WTC11 (cell line): Measurements from ENCODE around the gene HDGFL2. TPM values are rescaled to one million over a fixed set of nuclear protein-coding genes. Genes with fewer than 3 reads are reported as not detected.

ENCODE experiments used
- ATAC-seq: fragments of 200-7000 bp; cut with Tn5 transposase; 2 replicates; pipeline ENCODE4 v1.10.0; 2021; ENCODE audit warnings: mild to moderate bottlenecking, moderate library complexity
- CTCF ChIA-PET: fragments of 300-600 bp; sonication (Branson Sonifier 250); formaldehyde crosslinking; loops from one replicate; lab custom pipeline; 2021; ENCODE audit warnings: antibody characterized with exemption; lab: Charles Lee
- POLR2A ChIA-PET: fragments of 350-600 bp; sonication (Branson Sonifier 250); formaldehyde crosslinking; loops from one replicate; lab custom pipeline; 2021; ENCODE audit warnings: antibody characterized with exemption; lab: Charles Lee
- DNase-seq: peaks from one replicate; pipeline ENCODE4 v3.0.0; 2021; ENCODE audit warnings: low spot score
- H3K27ac Mint-ChIP-seq: 2 replicates; pipeline ENCODE4 v1.8.0; 2021; ENCODE audit warnings: mixed read lengths
- H3K27me3 Mint-ChIP-seq: 2 replicates; pipeline ENCODE4 v1.8.0; 2021; ENCODE audit warnings: low read depth, mild to moderate bottlenecking, moderate library complexity, mixed read lengths
- H3K36me3 Mint-ChIP-seq: 2 replicates; pipeline ENCODE4 v1.8.0; 2021; ENCODE audit warnings: mixed read lengths
- H3K4me1 Mint-ChIP-seq: 2 replicates; pipeline ENCODE4 v1.8.0; 2022; ENCODE audit warnings: mixed read lengths
- H3K4me3 Mint-ChIP-seq: 2 replicates; pipeline ENCODE4 v1.8.0; 2021; ENCODE audit warnings: mild to moderate bottlenecking, moderate library complexity, mixed read lengths
- H3K9me3 Mint-ChIP-seq: 2 replicates; pipeline ENCODE4 v1.8.0; 2021; ENCODE audit warnings: mixed read lengths
- EMX1 ChIP-seq: fragments of 250-450 bp; sonication (Bioruptor Pico); IDR thresholded peaks from 2 replicates; pipeline ENCODE4 v1.8.0; 2021; ENCODE audit warnings: mild to moderate bottlenecking
- ETV6 ChIP-seq: sonication (generic); formaldehyde crosslinking; IDR thresholded peaks from 2 replicates; pipeline ENCODE4 v1.8.1; 2022; ENCODE audit warnings: mild to moderate bottlenecking, missing genetic modification reagents
- FOXJ3 ChIP-seq: sonication (generic); formaldehyde crosslinking; IDR thresholded peaks from 2 replicates; pipeline ENCODE4 v1.9.0; 2021; ENCODE audit warnings: missing genetic modification reagents, mild to moderate bottlenecking, borderline replicate concordance
- IRF2 ChIP-seq: sonication (generic); formaldehyde crosslinking; IDR thresholded peaks from 2 replicates; pipeline ENCODE4 v1.8.0; 2022; ENCODE audit warnings: low read depth, missing genetic modification reagents, borderline replicate concordance
- MYBL2 ChIP-seq: sonication (generic); formaldehyde crosslinking; IDR thresholded peaks from 2 replicates; pipeline ENCODE4 v1.8.1; 2023; ENCODE audit warnings: mild to moderate bottlenecking, moderate library complexity, missing genetic modification reagents
- NFYB ChIP-seq: sonication (generic); formaldehyde crosslinking; conservative IDR thresholded peaks from 2 replicates; pipeline ENCODE4 v1.8.0; 2022; ENCODE audit warnings: low read depth, missing genetic modification reagents
- NR1H2 ChIP-seq: sonication (generic); formaldehyde crosslinking; IDR thresholded peaks from 2 replicates; pipeline ENCODE4 v1.9.0; 2021; ENCODE audit warnings: mild to moderate bottlenecking, moderate library complexity, missing genetic modification reagents
- SOX15 ChIP-seq: fragments of 250-450 bp; sonication (Bioruptor Pico); IDR thresholded peaks from 2 replicates; pipeline ENCODE4 v1.9.0; 2021; ENCODE audit warnings: mild to moderate bottlenecking
- TCF7 ChIP-seq: sonication (generic); formaldehyde crosslinking; IDR thresholded peaks from 2 replicates; pipeline ENCODE4 v1.8.0; 2022; ENCODE audit warnings: mild to moderate bottlenecking, low read depth, missing genetic modification reagents, moderate library complexity
- TEAD4 ChIP-seq: sonication (generic); formaldehyde crosslinking; IDR thresholded peaks from 2 replicates; pipeline ENCODE4 v1.8.0; 2022; ENCODE audit warnings: mild to moderate bottlenecking, missing genetic modification reagents
- ZNF423 ChIP-seq: fragments of 250-450 bp; sonication (Bioruptor Pico); IDR thresholded peaks from 2 replicates; pipeline ENCODE4 v2.1.2; 2022; ENCODE audit warnings: mild to moderate bottlenecking, moderate library complexity
- total RNA-seq: library from RNA; stranded (reverse); gene quantifications from 3 replicates; pipeline ENCODE4 v1.2.3, GENCODE V29; 2021
- TF ChIP-seq, protein P1 (sequence below): fragments of 200-600 bp; IDR thresholded peaks from 2 replicates; pipeline ENCODE4 v1.8.0; 2022; ENCODE audit warnings: antibody characterized with exemption
- TF ChIP-seq, protein P2 (sequence below): sonication (generic); formaldehyde crosslinking; IDR thresholded peaks from 2 replicates; pipeline ENCODE4 v1.8.0; 2023; ENCODE audit warnings: missing genetic modification reagents, mild to moderate bottlenecking, borderline replicate concordance
- TF ChIP-seq, protein P3 (sequence below): sonication (generic); formaldehyde crosslinking; IDR thresholded peaks from 2 replicates; pipeline ENCODE4 v1.8.1; 2023; ENCODE audit warnings: mild to moderate bottlenecking, missing genetic modification reagents, moderate library complexity
- TF ChIP-seq, protein P4 (sequence below): fragments of 250-450 bp; sonication (Bioruptor Pico); conservative IDR thresholded peaks from 2 replicates; pipeline ENCODE4 v1.9.0; 2021; ENCODE audit warnings: mild to moderate bottlenecking
- TF ChIP-seq, protein P5 (sequence below): fragments of 250-450 bp; sonication (Bioruptor Pico); IDR thresholded peaks from 2 replicates; pipeline ENCODE4 v1.9.0; 2021; ENCODE audit warnings: mild to moderate bottlenecking, borderline replicate concordance
- TF ChIP-seq, protein P6 (sequence below): sonication (generic); formaldehyde crosslinking; IDR thresholded peaks from 2 replicates; pipeline ENCODE4 v1.8.1; 2023; ENCODE audit warnings: mild to moderate bottlenecking, missing genetic modification reagents
- TF ChIP-seq, protein P7 (sequence below): sonication (generic); formaldehyde crosslinking; IDR thresholded peaks from 2 replicates; pipeline ENCODE4 v1.8.1; 2022; ENCODE audit warnings: missing genetic modification reagents, borderline replicate concordance
- TF ChIP-seq, protein P8 (sequence below): sonication (generic); formaldehyde crosslinking; IDR thresholded peaks from 2 replicates; pipeline ENCODE4 v1.8.0; 2022; ENCODE audit warnings: mild to moderate bottlenecking, missing genetic modification reagents

The HDGFL2 gene
- total RNA-seq, 1 experiment from 2014 or later, result 115 TPM

DNA sequence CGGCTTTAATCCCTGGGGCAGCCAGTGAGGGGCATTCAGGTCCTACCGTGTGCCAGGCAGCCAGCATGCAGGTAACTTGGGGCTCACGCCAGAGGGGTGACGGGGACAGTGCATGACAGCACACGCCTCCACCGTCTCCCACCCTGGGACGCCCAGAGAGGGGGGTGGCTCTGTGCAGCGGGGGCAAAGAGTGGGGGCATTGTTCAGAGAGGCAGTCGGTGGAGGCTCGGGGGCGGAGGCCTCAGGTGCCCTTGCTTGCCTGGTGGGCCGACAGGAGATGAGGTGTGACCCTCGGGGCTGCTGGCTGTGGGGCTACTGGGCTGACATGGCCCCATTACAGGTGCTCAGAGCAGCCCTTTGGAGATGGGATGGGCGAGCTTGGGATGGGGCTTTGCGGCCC, 27.8 kb downstream of the HDGFL2 start:
- H3K9me3 Mint-ChIP-seq, result no peaks in the 10 kb centered on the region
- ChIA-PET CTCF (interaction anchor here (0.7 to 6.7 kb wide), 4 partner anchors 24 to 136 kb away, joined by 3 to 38 read pairs (median 5); no protein-coding TSS in a partner anchor), POLR2A (no interaction called here)
- DNase-seq (no peak), ATAC-seq (no peak)
- no peak overlapping the region for H3K27ac Mint-ChIP-seq
- no peaks in the 10 kb centered on the region for H3K4me1 Mint-ChIP-seq
- H3K27me3 Mint-ChIP-seq, result no peaks in the 10 kb centered on the region
- H3K36me3 Mint-ChIP-seq, result peaks cover 10% of the 10 kb centered on the region
- TF ChIP-seq FOXJ3 (CRISPR knock-in tag) (no peak), EMX1 (CRISPR knock-in tag) (no peak), NR1H2 (CRISPR knock-in tag) (no peak), MYBL2 (CRISPR knock-in tag) (no peak), ZNF423 (CRISPR knock-in tag) (no peak), TCF7 (CRISPR knock-in tag) (no peak), ETV6 (CRISPR knock-in tag) (no peak), SOX15 (CRISPR knock-in tag) (no peak), NFYB (no peak), TEAD4 (CRISPR knock-in tag) (no peak), IRF2 (CRISPR knock-in tag) (no peak)
- TF ChIP-seq, protein P1, sequence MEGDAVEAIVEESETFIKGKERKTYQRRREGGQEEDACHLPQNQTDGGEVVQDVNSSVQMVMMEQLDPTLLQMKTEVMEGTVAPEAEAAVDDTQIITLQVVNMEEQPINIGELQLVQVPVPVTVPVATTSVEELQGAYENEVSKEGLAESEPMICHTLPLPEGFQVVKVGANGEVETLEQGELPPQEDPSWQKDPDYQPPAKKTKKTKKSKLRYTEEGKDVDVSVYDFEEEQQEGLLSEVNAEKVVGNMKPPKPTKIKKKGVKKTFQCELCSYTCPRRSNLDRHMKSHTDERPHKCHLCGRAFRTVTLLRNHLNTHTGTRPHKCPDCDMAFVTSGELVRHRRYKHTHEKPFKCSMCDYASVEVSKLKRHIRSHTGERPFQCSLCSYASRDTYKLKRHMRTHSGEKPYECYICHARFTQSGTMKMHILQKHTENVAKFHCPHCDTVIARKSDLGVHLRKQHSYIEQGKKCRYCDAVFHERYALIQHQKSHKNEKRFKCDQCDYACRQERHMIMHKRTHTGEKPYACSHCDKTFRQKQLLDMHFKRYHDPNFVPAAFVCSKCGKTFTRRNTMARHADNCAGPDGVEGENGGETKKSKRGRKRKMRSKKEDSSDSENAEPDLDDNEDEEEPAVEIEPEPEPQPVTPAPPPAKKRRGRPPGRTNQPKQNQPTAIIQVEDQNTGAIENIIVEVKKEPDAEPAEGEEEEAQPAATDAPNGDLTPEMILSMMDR, result no peak
- TF ChIP-seq, protein P2, sequence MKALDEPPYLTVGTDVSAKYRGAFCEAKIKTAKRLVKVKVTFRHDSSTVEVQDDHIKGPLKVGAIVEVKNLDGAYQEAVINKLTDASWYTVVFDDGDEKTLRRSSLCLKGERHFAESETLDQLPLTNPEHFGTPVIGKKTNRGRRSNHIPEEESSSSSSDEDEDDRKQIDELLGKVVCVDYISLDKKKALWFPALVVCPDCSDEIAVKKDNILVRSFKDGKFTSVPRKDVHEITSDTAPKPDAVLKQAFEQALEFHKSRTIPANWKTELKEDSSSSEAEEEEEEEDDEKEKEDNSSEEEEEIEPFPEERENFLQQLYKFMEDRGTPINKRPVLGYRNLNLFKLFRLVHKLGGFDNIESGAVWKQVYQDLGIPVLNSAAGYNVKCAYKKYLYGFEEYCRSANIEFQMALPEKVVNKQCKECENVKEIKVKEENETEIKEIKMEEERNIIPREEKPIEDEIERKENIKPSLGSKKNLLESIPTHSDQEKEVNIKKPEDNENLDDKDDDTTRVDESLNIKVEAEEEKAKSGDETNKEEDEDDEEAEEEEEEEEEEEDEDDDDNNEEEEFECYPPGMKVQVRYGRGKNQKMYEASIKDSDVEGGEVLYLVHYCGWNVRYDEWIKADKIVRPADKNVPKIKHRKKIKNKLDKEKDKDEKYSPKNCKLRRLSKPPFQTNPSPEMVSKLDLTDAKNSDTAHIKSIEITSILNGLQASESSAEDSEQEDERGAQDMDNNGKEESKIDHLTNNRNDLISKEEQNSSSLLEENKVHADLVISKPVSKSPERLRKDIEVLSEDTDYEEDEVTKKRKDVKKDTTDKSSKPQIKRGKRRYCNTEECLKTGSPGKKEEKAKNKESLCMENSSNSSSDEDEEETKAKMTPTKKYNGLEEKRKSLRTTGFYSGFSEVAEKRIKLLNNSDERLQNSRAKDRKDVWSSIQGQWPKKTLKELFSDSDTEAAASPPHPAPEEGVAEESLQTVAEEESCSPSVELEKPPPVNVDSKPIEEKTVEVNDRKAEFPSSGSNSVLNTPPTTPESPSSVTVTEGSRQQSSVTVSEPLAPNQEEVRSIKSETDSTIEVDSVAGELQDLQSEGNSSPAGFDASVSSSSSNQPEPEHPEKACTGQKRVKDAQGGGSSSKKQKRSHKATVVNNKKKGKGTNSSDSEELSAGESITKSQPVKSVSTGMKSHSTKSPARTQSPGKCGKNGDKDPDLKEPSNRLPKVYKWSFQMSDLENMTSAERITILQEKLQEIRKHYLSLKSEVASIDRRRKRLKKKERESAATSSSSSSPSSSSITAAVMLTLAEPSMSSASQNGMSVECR (CRISPR knock-in tag), result no peak
- TF ChIP-seq, protein P3, sequence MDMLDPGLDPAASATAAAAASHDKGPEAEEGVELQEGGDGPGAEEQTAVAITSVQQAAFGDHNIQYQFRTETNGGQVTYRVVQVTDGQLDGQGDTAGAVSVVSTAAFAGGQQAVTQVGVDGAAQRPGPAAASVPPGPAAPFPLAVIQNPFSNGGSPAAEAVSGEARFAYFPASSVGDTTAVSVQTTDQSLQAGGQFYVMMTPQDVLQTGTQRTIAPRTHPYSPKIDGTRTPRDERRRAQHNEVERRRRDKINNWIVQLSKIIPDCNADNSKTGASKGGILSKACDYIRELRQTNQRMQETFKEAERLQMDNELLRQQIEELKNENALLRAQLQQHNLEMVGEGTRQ (CRISPR knock-in tag), result no peak
- TF ChIP-seq, protein P4, sequence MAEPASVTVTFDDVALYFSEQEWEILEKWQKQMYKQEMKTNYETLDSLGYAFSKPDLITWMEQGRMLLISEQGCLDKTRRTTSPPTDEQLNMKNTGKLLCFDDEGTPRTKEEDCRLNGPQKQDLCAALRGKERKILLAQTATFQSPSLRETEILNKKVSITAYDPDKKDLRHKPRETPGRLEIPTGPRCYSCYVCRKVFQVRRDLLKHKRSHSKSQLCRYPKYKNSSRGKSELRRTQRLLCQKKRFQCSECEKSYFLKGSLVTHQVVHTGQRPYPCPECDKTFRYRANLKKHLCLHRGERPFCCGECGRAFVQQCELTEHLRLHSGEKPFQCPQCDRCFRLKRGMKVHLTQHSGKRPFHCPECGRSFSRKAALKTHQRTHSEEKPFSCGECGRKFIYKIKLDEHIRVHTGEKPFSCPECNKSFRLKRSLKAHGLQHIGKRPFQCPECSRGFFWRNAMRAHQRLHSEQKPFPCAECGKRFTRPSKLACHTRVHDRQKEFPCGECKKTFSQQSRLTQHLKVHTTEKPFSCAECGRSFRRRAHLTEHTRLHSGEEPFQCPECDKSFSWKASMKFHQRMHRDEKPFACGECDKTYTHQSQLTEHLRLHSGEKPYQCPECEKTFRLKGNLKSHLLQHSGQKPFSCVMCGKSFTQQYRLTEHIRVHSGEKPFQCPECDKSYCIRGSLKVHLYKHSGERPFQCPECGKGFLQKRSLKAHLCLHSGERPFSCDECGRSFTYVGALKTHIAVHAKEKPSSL (CRISPR knock-in tag), result no peak
- TF ChIP-seq, protein P5, sequence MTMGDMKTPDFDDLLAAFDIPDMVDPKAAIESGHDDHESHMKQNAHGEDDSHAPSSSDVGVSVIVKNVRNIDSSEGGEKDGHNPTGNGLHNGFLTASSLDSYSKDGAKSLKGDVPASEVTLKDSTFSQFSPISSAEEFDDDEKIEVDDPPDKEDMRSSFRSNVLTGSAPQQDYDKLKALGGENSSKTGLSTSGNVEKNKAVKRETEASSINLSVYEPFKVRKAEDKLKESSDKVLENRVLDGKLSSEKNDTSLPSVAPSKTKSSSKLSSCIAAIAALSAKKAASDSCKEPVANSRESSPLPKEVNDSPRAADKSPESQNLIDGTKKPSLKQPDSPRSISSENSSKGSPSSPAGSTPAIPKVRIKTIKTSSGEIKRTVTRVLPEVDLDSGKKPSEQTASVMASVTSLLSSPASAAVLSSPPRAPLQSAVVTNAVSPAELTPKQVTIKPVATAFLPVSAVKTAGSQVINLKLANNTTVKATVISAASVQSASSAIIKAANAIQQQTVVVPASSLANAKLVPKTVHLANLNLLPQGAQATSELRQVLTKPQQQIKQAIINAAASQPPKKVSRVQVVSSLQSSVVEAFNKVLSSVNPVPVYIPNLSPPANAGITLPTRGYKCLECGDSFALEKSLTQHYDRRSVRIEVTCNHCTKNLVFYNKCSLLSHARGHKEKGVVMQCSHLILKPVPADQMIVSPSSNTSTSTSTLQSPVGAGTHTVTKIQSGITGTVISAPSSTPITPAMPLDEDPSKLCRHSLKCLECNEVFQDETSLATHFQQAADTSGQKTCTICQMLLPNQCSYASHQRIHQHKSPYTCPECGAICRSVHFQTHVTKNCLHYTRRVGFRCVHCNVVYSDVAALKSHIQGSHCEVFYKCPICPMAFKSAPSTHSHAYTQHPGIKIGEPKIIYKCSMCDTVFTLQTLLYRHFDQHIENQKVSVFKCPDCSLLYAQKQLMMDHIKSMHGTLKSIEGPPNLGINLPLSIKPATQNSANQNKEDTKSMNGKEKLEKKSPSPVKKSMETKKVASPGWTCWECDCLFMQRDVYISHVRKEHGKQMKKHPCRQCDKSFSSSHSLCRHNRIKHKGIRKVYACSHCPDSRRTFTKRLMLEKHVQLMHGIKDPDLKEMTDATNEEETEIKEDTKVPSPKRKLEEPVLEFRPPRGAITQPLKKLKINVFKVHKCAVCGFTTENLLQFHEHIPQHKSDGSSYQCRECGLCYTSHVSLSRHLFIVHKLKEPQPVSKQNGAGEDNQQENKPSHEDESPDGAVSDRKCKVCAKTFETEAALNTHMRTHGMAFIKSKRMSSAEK (CRISPR knock-in tag), result no peak
- TF ChIP-seq, protein P6, sequence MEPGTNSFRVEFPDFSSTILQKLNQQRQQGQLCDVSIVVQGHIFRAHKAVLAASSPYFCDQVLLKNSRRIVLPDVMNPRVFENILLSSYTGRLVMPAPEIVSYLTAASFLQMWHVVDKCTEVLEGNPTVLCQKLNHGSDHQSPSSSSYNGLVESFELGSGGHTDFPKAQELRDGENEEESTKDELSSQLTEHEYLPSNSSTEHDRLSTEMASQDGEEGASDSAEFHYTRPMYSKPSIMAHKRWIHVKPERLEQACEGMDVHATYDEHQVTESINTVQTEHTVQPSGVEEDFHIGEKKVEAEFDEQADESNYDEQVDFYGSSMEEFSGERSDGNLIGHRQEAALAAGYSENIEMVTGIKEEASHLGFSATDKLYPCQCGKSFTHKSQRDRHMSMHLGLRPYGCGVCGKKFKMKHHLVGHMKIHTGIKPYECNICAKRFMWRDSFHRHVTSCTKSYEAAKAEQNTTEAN (CRISPR knock-in tag), result no peak
- TF ChIP-seq, protein P7, sequence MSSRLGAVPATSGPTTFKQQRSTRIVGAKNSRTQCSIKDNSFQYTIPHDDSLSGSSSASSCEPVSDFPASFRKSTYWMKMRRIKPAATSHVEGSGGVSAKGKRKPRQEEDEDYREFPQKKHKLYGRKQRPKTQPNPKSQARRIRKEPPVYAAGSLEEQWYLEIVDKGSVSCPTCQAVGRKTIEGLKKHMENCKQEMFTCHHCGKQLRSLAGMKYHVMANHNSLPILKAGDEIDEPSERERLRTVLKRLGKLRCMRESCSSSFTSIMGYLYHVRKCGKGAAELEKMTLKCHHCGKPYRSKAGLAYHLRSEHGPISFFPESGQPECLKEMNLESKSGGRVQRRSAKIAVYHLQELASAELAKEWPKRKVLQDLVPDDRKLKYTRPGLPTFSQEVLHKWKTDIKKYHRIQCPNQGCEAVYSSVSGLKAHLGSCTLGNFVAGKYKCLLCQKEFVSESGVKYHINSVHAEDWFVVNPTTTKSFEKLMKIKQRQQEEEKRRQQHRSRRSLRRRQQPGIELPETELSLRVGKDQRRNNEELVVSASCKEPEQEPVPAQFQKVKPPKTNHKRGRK (CRISPR knock-in tag), result no peak
- TF ChIP-seq, protein P8, sequence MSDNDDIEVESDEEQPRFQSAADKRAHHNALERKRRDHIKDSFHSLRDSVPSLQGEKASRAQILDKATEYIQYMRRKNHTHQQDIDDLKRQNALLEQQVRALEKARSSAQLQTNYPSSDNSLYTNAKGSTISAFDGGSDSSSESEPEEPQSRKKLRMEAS, result no peak
- no peak overlapping the region for H3K4me3 Mint-ChIP-seq
